Memory B cell (primary cell): ENCODE results near the gene GGNBP2.
"Not testable (repeated sequence)": the region's sequence is repeated elsewhere in the genome, so short reads cannot be mapped to it uniquely, and the experiment has no call there.

Experiments used
- ATAC-seq: fragments of 150-1000 bp; cut with Tn5 transposase; 2 replicates; pipeline ENCODE4 v1.10.0; 2021; ENCODE audit warnings: low read depth, mild to moderate bottlenecking, moderate library complexity
- DNase-seq, 2 donors: peaks; one replicate each; pipeline ENCODE4 v3.0.0; 2022; ENCODE audit warnings: low spot score in 2 of 2
- H3K27ac Mint-ChIP-seq: one replicate; pipeline ENCODE4 v1.8.0; 2022; ENCODE audit warnings: mild to moderate bottlenecking, moderate library complexity, mixed read lengths
- H3K27me3 Mint-ChIP-seq: one replicate; pipeline ENCODE4 v1.8.0; 2022; ENCODE audit warnings: mixed read lengths
- H3K36me3 Mint-ChIP-seq: one replicate; pipeline ENCODE4 v1.8.0; 2022; ENCODE audit warnings: mild to moderate bottlenecking, mixed read lengths
- H3K4me1 Mint-ChIP-seq: one replicate; pipeline ENCODE4 v1.8.0; 2022; ENCODE audit warnings: mixed read lengths
- H3K4me3 Mint-ChIP-seq: one replicate; pipeline ENCODE4 v1.8.0; 2022; ENCODE audit warnings: mild to moderate bottlenecking, moderate library complexity, mixed read lengths
- H3K9me3 Mint-ChIP-seq: one replicate; pipeline ENCODE4 v1.8.0; 2022; ENCODE audit warnings: mixed read lengths

Gene GGNBP2

DNA sequence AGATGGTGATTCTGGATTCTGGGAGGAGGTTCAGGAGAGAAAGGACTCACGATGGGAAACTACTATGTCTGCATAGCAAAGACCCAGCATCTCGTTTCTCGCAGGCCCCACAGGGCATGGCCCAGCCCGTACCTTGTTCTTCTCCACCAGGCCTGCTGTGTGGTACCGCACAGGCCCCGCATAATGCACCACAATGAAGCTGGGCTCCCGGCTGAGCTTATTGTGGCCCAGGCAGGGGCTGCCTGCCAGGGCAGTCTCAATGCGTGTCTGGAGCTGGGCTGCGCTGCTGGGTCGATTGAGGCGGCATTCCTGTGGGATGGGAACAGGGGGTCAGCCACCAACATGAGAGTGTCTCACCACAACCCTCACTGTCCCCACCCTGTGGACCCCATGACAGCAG, 37.9 kb upstream of the GGNBP2 start:
- H3K4me3 Mint-ChIP-seq = no peak overlapping the region
- ATAC-seq (no peak), DNase-seq (no peak)
- no peaks in the 10 kb centered on the region for H3K27me3 Mint-ChIP-seq
- H3K4me1 Mint-ChIP-seq = no peaks in the 10 kb centered on the region
- H3K27ac Mint-ChIP-seq = no peak overlapping the region
- no peaks in the 10 kb centered on the region for H3K9me3 Mint-ChIP-seq
- H3K36me3 Mint-ChIP-seq = peaks cover 13% of the 10 kb centered on the region

DNA sequence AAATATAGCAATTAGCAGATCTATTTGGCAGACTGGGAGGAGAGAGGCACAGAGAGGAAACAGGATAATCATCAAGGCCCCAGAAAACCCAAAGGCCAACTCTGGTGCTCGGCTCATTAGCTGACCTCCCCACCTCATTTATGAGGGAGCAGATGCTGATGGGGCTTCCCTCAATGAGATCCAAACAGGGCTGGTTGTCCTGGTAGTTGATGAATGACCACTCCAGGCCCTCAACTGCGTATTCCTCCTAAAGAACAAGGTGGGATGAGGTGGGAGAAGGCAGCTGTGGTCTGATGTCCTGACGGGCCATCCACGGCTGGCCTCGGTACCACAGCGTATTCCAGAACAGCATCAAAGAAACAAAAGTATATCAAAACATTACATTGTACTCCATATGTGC, 37.5 kb upstream of the GGNBP2 start:
- no peaks in the 10 kb centered on the region for H3K27me3 Mint-ChIP-seq
- DNase-seq (no peak), ATAC-seq (no peak)
- H3K36me3 Mint-ChIP-seq = peaks cover 12% of the 10 kb centered on the region
- H3K9me3 Mint-ChIP-seq = no peaks in the 10 kb centered on the region
- no peaks in the 10 kb centered on the region for H3K4me1 Mint-ChIP-seq
- H3K4me3 Mint-ChIP-seq = no peak overlapping the region
- no peak overlapping the region for H3K27ac Mint-ChIP-seq

DNA sequence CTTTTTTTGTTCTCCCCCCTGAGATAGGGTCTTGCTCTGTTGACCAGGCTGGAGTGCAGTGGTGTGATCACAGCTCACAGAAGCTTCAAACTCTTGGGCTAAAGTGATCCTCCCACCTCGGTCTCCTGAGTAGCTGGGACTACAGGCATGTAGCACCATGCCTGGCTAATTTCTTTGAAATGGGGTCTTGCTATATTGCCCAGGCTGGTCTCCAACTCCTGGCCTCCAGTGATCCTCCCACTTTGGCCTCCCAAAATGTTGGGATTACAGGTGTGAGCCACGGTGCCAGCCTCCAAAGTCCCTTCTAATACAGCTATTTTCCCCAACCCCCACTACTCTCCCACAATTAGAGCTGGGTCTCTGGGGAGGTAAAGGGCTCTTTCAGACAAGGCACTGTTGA, 36.3 kb upstream of the GGNBP2 start:
- H3K4me3 Mint-ChIP-seq, H3K4me1 Mint-ChIP-seq, DNase-seq, ATAC-seq, H3K27me3 Mint-ChIP-seq, H3K27ac Mint-ChIP-seq, H3K9me3 Mint-ChIP-seq: not testable (repeated sequence)
- H3K36me3 Mint-ChIP-seq = peaks cover 11% of the 10 kb centered on the region

GRCh38 chr17:36509272-36509985, 35.3 kb upstream of the GGNBP2 start:
- Mint-ChIP-seq H3K27me3 (no peaks in the 10 kb centered on the region), H3K4me1 (no peaks in the 10 kb centered on the region), H3K36me3 (peaks cover 10% of the 10 kb centered on the region), H3K27ac (no peak overlapping the region), H3K4me3 (no peak overlapping the region), H3K9me3 (no peaks in the 10 kb centered on the region)
- no peak for DNase-seq
- no peak for ATAC-seq

GRCh38 chr17:36510636-36511035, 34.1 kb upstream of the GGNBP2 start:
- Mint-ChIP-seq H3K9me3 (no peaks in the 10 kb centered on the region), H3K27ac (no peak overlapping the region), H3K4me1 (no peaks in the 10 kb centered on the region), H3K4me3 (no peak overlapping the region), H3K27me3 (no peaks in the 10 kb centered on the region), H3K36me3 (peaks cover 7% of the 10 kb centered on the region)
- DNase-seq (no peak), ATAC-seq (no peak)

DNA sequence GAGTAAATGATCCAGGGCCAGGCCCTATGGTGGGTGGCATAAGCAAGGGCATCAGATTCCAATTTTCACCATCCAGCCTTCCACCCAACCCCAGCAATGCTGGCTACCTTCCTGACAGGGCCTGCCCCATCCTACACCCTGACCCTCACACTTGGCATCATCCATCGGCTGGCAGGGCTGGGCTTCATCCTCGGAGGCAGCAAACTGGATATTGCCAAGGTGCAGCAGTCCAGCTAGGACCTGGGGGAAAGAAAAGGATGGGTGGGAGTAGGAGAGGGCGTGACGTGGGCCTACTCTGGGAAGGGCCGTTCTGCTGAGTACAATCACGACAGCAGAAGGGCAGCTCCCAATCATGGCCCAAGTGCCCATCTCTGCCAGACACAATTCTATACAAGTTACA, 33.5 kb upstream of the GGNBP2 start:
- no peaks in the 10 kb centered on the region for H3K4me1 Mint-ChIP-seq
- H3K9me3 Mint-ChIP-seq = no peaks in the 10 kb centered on the region
- H3K27ac Mint-ChIP-seq = no peak overlapping the region
- H3K27me3 Mint-ChIP-seq = no peaks in the 10 kb centered on the region
- no peak overlapping the region for H3K4me3 Mint-ChIP-seq
- ATAC-seq = no peak
- peaks cover 5% of the 10 kb centered on the region for H3K36me3 Mint-ChIP-seq
- DNase-seq = no peak

DNA sequence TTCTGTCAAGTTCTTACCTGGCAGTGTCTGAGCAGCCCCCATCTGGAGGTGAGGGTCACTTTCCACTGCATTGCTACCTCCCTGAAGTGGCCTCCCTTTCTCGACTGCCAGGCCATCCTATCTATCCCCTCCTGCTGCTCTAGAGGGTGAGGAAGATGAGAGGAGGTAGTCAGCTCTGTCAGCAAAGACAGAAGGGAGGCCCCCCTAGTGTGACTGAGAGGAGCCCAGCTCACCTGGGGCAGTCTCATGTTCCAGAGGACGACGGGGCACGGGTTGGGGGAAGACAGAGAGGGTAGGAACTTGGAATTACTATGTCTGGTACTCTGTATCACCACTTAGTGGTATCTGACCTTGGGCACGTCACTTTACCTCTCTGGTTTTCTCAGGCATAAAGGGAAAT, 32.1 kb upstream of the GGNBP2 start:
- Mint-ChIP-seq H3K27ac (no peak overlapping the region), H3K9me3 (no peaks in the 10 kb centered on the region), H3K4me1 (no peaks in the 10 kb centered on the region), H3K27me3 (no peaks in the 10 kb centered on the region), H3K36me3 (peaks cover 5% of the 10 kb centered on the region), H3K4me3 (no peak overlapping the region)
- ATAC-seq = no peak
- DNase-seq = no peak

- Mint-ChIP-seq H3K36me3 (peaks cover 5% of the 10 kb centered on the region), H3K27ac (no peak overlapping the region), H3K4me1 (peaks cover 2% of the 10 kb centered on the region), H3K4me3 (no peak overlapping the region), H3K27me3 (no peaks in the 10 kb centered on the region), H3K9me3 (no peaks in the 10 kb centered on the region)
- DNase-seq = no peak
- ATAC-seq = no peak
Measured at GRCh38 chr17:36514856-36515255, 29.9 kb upstream of the GGNBP2 start.

DNA sequence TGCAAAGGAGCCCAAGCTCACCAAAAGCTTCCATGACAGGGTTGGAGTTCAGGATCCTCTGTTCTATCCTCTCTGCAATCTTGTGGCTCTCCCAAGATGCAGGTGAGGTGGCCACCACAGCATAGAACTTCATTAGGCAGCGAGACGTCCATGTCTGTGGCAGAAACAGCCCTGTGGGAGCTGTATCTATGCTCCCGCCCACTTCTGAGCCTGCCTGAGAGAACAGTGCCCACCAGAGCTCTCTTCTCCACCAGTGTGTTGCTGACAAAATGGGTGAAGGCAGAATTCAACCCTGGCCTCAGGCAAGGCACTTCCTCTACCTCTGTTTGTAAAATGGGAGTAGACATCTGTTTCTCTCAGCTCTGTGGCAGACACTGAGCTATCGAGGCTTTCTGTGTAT, 28.9 kb upstream of the GGNBP2 start:
- H3K27me3 Mint-ChIP-seq = no peaks in the 10 kb centered on the region
- peaks cover 2% of the 10 kb centered on the region for H3K4me1 Mint-ChIP-seq
- peaks cover 6% of the 10 kb centered on the region for H3K36me3 Mint-ChIP-seq
- DNase-seq (no peak), ATAC-seq (no peak)
- no peak overlapping the region for H3K27ac Mint-ChIP-seq
- H3K4me3 Mint-ChIP-seq = no peak overlapping the region
- H3K9me3 Mint-ChIP-seq = peaks cover 1% of the 10 kb centered on the region

GRCh38 chr17:36523113-36523512, 21.6 kb upstream of the GGNBP2 start:
- no peak overlapping the region for H3K27ac Mint-ChIP-seq
- H3K27me3 Mint-ChIP-seq = no peaks in the 10 kb centered on the region
- peaks cover 37% of the 10 kb centered on the region for H3K36me3 Mint-ChIP-seq
- no peak overlapping the region for H3K4me3 Mint-ChIP-seq
- DNase-seq (no peak), ATAC-seq (no peak)
- H3K4me1 Mint-ChIP-seq = peaks cover 6% of the 10 kb centered on the region
- peaks cover 1% of the 10 kb centered on the region for H3K9me3 Mint-ChIP-seq

- Mint-ChIP-seq H3K4me1 (peaks cover 4% of the 10 kb centered on the region), H3K9me3 (peaks cover 1% of the 10 kb centered on the region), H3K27ac (no peak overlapping the region), H3K27me3 (no peaks in the 10 kb centered on the region), H3K4me3 (no peak overlapping the region), H3K36me3 (peaks cover 39% of the 10 kb centered on the region)
- DNase-seq = no peak
- no peak for ATAC-seq
Measured at GRCh38 chr17:36524428-36524876, 20.3 kb upstream of the GGNBP2 start.

- H3K27ac Mint-ChIP-seq = no peak overlapping the region
- peaks cover 37% of the 10 kb centered on the region for H3K36me3 Mint-ChIP-seq
- no peak for ATAC-seq
- no peak overlapping the region for H3K4me3 Mint-ChIP-seq
- DNase-seq = no peak
- H3K4me1 Mint-ChIP-seq = peaks cover 4% of the 10 kb centered on the region
- H3K27me3 Mint-ChIP-seq = no peaks in the 10 kb centered on the region
- peaks cover 1% of the 10 kb centered on the region for H3K9me3 Mint-ChIP-seq
Measured at GRCh38 chr17:36525113-36525512, 19.6 kb upstream of the GGNBP2 start.

GRCh38 chr17:36525888-36526287, 18.8 kb upstream of the GGNBP2 start:
- H3K27ac Mint-ChIP-seq = no peak overlapping the region
- ATAC-seq (no peak), DNase-seq (no peak)
- H3K27me3 Mint-ChIP-seq = no peaks in the 10 kb centered on the region
- peaks cover 33% of the 10 kb centered on the region for H3K36me3 Mint-ChIP-seq
- H3K4me1 Mint-ChIP-seq = peaks cover 4% of the 10 kb centered on the region
- no peaks in the 10 kb centered on the region for H3K9me3 Mint-ChIP-seq
- no peak overlapping the region for H3K4me3 Mint-ChIP-seq

GRCh38 chr17:36527621-36528250, 17.0 kb upstream of the GGNBP2 start:
- Mint-ChIP-seq H3K27ac (no peak overlapping the region), H3K9me3 (no peaks in the 10 kb centered on the region), H3K27me3 (no peaks in the 10 kb centered on the region), H3K36me3 (peaks cover 35% of the 10 kb centered on the region), H3K4me3 (no peak overlapping the region), H3K4me1 (peaks cover 8% of the 10 kb centered on the region)
- no peak for ATAC-seq
- DNase-seq = peak in 1 of 2 donors; percentile 6

DNA sequence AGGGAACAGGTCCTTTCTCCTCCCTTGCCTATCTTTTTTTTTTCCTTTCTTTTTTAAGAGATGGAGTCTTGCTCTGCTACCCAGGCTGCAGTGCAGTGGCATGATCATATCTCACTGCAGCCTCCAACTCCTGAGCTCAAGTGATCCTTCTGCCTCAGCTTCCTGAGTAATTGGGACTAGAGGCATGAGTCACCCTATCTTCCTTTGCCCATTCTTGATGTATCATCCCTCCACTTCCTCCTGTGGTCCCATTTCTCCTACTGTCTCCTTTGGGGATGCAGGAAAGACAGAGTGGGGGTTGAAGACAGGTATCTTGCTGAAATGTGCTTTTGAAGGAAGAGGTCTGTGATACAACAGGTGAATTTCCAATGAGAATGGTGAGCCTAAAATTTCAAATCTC, 15.6 kb upstream of the GGNBP2 start:
- Mint-ChIP-seq H3K27ac (no peak overlapping the region), H3K27me3 (no peaks in the 10 kb centered on the region), H3K4me3 (no peak overlapping the region), H3K4me1 (peaks cover 11% of the 10 kb centered on the region), H3K36me3 (peaks cover 30% of the 10 kb centered on the region), H3K9me3 (no peaks in the 10 kb centered on the region)
- DNase-seq (no peak), ATAC-seq (no peak)
